H1 (cell line): ENCODE results near the gene GRHL3. TPM values are rescaled to one million over a fixed set of nuclear protein-coding genes. Genes with fewer than 3 reads are reported as not detected.

Source experiments
- CBX5 ChIP-seq: fragments of 300-800, 300-1000 bp; sonication (generic); IDR thresholded peaks from 2 replicates; pipeline ENCODE4 v1.7.1; 2016; ENCODE audit warnings: antibody characterized with exemption, low read length, low read depth
- CBX8 ChIP-seq: fragments of 300-800, 300-1000 bp; sonication (generic); IDR thresholded peaks from 2 replicates; pipeline ENCODE4 v1.7.1; 2016; ENCODE audit warnings: low read depth, low read length, borderline replicate concordance
- KDM4A ChIP-seq: IDR thresholded peaks from one replicate; pipeline ENCODE4 v1.7.1; 2012; ENCODE audit warnings: low read depth, mild to moderate bottlenecking, moderate library complexity, low read length, inconsistent platforms; ENCODE audit not compliant: severe bottlenecking
- TAF7 ChIP-seq: optimal IDR thresholded peaks from 2 replicates; pipeline ENCODE3; 2011; ENCODE audit warnings: low read depth, mild to moderate bottlenecking, inconsistent platforms, low read length, moderate library complexity, borderline replicate concordance
- TEAD4 ChIP-seq: IDR thresholded peaks from 2 replicates; pipeline ENCODE4 v1.6.1; 2012; ENCODE audit warnings: low read depth, low read length, inconsistent platforms, mixed read lengths
- polyA plus RNA-seq, 7 experiments: library from polyadenylated mRNA; depleted of rRNA in 3 of 7; stranded (reverse) in 5 of 7; unstranded in 2 of 7; fragments of >200 nt in 5 of 7; fragments of 200-250 nt in 2 of 7; gene quantifications; 1 replicate in 5 of 7; 2 replicates in 1 of 7; 4 replicates in 1 of 7; pipeline versions ENCODE4 v1.2.1 to v1.2.3, GENCODE V29; 2011 to 2013; ENCODE audit warnings: missing spikeins in 2 of 7, mixed read lengths in 2 of 7
- total RNA-seq: library from RNA; stranded (reverse); fragmentation: NEBNext Ultra II Directional; extraction: Animal tissue kit (Norgen Biotek cat#: 25700); gene quantifications from 2 replicates; pipeline ENCODE4 v1.2.1, GENCODE V29; 2021

Gene GRHL3
- total and polyA plus RNA-seq, 2 of the 8 experiments (the other 6 are each of a cell fraction or from before 2014, with no cell fraction given), result 0.80 to 1.8 TPM

- TF ChIP-seq CBX5 (no peak), CBX8 (no peak), TEAD4 (no peak), KDM4A (no peak), TAF7 (no peak)
These were observed 8.3 kb downstream of the GRHL3 start (continued) for GRCh38 chr1:24327486-24327885.
